Measurements from ENCODE around the gene CCSER1. TPM values are rescaled to one million over a fixed set of nuclear protein-coding genes. Genes with fewer than 3 reads are reported as not detected.

The CCSER1 gene
- total RNA-seq, 2 experiments from 2014 or later: not detected

- DNase-seq (no peak), ATAC-seq (no peak)
- ChIA-PET POLR2A (no interaction called here), CTCF (no interaction called here)
- Mint-ChIP-seq H3K4me3 (no peak overlapping the region), H3K36me3 (ENCODE audit: low read depth) (no peaks in the 10 kb centered on the region), H3K4me1 (ENCODE audit: low read depth) (no peaks in the 10 kb centered on the region), H3K27ac (no peak overlapping the region), H3K9me3 (ENCODE audit: insufficient read depth) (no peaks in the 10 kb centered on the region), H3K27me3 (ENCODE audit: low read depth) (no peaks in the 10 kb centered on the region)
These were observed 418.9 kb downstream of the CCSER1 start for GRCh38 chr4:90546114-90546513.

GRCh38 chr4:90570615-90571014, 443.4 kb downstream of the CCSER1 start:
- H3K27me3 Mint-ChIP-seq (ENCODE audit: low read depth): no peaks in the 10 kb centered on the region
- ChIA-PET CTCF (no interaction called here), POLR2A (no interaction called here)
- H3K27ac Mint-ChIP-seq: no peak overlapping the region
- DNase-seq: no peak
- H3K9me3 Mint-ChIP-seq (ENCODE audit: insufficient read depth): peaks cover 4% of the 10 kb centered on the region
- H3K36me3 Mint-ChIP-seq (ENCODE audit: low read depth): no peaks in the 10 kb centered on the region
- H3K4me1 Mint-ChIP-seq (ENCODE audit: low read depth): no peaks in the 10 kb centered on the region
- ATAC-seq: no peak
- H3K4me3 Mint-ChIP-seq: no peak overlapping the region

DNA sequence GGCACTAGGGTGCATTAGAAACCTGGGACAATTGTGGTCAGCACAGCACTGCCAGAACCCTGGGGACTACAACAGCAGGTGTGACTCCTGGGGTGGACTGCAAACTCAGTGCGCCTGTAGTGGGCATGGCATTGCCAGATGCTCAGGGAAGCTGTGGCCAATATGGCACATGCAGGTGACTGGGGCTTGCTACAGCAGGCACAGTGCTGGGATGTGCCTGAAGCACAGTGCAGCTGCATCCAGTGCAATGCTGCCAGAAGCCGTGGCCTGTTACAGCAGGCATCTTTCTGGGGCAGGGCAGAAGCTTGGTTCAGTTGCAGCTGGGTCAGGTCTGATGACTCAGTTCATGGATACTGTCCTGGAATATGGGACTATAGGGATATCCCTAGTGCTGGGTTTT, 445.8 kb downstream of the CCSER1 start:
- CTCF ChIA-PET: no interaction called here

DNA sequence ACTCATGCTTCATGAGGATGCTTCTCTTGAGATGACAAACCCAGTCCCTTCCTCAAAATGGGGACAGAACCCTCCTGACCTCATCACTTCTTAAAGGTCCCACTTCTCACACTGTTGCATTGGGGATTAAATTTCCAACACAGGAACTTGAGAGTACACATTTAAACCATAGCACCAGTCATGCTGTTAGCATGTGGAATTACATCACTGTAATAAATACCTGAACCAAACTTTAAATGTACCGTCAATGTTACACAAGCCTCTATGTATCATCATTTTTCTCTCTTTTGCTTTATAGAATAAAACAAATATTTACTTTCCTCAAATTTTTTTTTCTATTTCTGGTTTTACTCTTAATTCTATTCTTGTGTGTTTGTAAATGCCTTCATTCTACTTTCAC, 448.2 kb downstream of the CCSER1 start:
- CTCF ChIA-PET: no interaction called here
- no peak for ATAC-seq

More for the DNA sequence above, 445.8 kb downstream of the CCSER1 start:
- no peaks in the 10 kb centered on the region for H3K36me3 Mint-ChIP-seq (ENCODE audit: low read depth)
- ATAC-seq (no peak), DNase-seq (no peak)
- H3K9me3 Mint-ChIP-seq (ENCODE audit: insufficient read depth): no peaks in the 10 kb centered on the region
- POLR2A ChIA-PET: no interaction called here
- no peaks in the 10 kb centered on the region for H3K4me1 Mint-ChIP-seq (ENCODE audit: low read depth)
- H3K27me3 Mint-ChIP-seq (ENCODE audit: low read depth): no peaks in the 10 kb centered on the region
- no peak overlapping the region for H3K27ac Mint-ChIP-seq
- H3K4me3 Mint-ChIP-seq: no peak overlapping the region

DNA sequence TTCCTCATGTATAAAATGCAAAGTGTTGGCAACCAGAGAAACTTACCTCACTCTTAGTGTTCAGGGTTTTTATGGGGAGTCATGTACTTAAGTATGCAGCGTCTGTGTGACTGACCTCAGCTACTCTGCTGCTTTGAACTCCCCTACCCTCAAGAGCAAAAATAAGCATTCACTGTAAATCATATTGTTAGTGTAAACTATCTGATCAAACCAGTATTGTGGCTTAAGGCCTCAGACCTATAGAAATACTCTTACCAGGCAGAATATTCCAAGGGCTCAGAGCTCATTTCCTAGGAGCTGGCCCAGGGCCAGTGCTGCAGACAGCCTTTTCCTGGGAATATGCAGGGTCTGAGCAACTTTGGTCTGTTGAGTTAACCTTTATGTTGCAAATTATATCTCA, 453.1 kb downstream of the CCSER1 start:
- POLR2A ChIA-PET: no interaction called here

More for the DNA sequence above, 448.2 kb downstream of the CCSER1 start:
- POLR2A ChIA-PET: no interaction called here
- Mint-ChIP-seq H3K4me1 (ENCODE audit: low read depth) (no peaks in the 10 kb centered on the region), H3K36me3 (ENCODE audit: low read depth) (no peaks in the 10 kb centered on the region), H3K27ac (no peak overlapping the region), H3K27me3 (ENCODE audit: low read depth) (no peaks in the 10 kb centered on the region), H3K4me3 (no peak overlapping the region), H3K9me3 (ENCODE audit: insufficient read depth) (no peaks in the 10 kb centered on the region)
- DNase-seq: no peak

DNA sequence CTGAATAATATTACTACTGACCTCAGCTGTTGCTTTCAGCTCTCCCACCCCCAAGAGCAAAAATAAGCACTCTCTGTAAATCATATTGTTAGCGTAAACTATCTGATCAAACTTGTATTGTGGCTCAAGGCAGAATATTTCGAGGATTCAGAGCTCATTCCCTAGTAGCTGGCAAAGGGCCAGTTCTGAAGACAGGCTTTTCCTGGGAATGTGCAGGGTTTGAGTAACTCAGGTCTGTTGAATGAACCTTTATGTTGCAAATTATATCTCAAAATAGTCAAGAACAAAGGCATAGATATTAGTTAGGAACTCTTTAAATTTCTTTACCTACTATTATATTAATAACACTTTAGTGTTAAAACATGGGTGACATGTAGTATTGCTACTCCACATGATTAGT, 454.9 kb downstream of the CCSER1 start:
- DNase-seq (no peak), ATAC-seq (no peak)
- POLR2A ChIA-PET: no interaction called here
- Mint-ChIP-seq H3K27ac (no peak overlapping the region), H3K4me1 (ENCODE audit: low read depth) (no peaks in the 10 kb centered on the region), H3K4me3 (no peak overlapping the region), H3K9me3 (ENCODE audit: insufficient read depth) (no peaks in the 10 kb centered on the region), H3K27me3 (ENCODE audit: low read depth) (no peaks in the 10 kb centered on the region), H3K36me3 (ENCODE audit: low read depth) (no peaks in the 10 kb centered on the region)
- CTCF ChIA-PET: no interaction called here

More for the DNA sequence above, 453.1 kb downstream of the CCSER1 start:
- ATAC-seq (no peak), DNase-seq (no peak)
- Mint-ChIP-seq H3K27ac (no peak overlapping the region), H3K9me3 (ENCODE audit: insufficient read depth) (no peaks in the 10 kb centered on the region), H3K4me1 (ENCODE audit: low read depth) (no peaks in the 10 kb centered on the region), H3K27me3 (ENCODE audit: low read depth) (no peaks in the 10 kb centered on the region), H3K36me3 (ENCODE audit: low read depth) (no peaks in the 10 kb centered on the region), H3K4me3 (no peak overlapping the region)
- CTCF ChIA-PET: no interaction called here

DNA sequence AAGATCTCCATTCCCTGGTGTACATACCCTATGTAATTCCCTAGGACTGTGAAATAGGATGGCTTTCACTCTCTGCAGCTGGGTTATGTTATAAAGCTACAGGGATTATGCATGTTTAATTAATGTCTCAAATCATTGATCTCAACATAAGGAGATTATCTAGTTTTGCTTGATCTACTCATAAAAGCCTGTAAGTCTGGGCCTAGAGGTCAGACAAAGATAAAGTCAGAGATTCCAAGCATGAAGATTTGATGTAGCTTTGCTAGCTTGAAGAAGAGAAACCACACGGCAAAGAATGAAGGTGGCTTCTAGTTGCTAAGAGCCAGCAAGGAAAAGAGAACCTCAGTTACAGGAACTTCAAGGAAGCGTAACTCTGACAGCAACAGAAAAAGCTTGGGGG, 456.9 kb downstream of the CCSER1 start:
- DNase-seq (no peak), ATAC-seq (no peak)
- no peak overlapping the region for H3K4me3 Mint-ChIP-seq
- no peaks in the 10 kb centered on the region for H3K36me3 Mint-ChIP-seq (ENCODE audit: low read depth)
- ChIA-PET POLR2A (no interaction called here), CTCF (no interaction called here)
- no peaks in the 10 kb centered on the region for H3K27me3 Mint-ChIP-seq (ENCODE audit: low read depth)
- no peaks in the 10 kb centered on the region for H3K4me1 Mint-ChIP-seq (ENCODE audit: low read depth)
- H3K9me3 Mint-ChIP-seq (ENCODE audit: insufficient read depth): peaks cover 4% of the 10 kb centered on the region
- no peak overlapping the region for H3K27ac Mint-ChIP-seq

DNA sequence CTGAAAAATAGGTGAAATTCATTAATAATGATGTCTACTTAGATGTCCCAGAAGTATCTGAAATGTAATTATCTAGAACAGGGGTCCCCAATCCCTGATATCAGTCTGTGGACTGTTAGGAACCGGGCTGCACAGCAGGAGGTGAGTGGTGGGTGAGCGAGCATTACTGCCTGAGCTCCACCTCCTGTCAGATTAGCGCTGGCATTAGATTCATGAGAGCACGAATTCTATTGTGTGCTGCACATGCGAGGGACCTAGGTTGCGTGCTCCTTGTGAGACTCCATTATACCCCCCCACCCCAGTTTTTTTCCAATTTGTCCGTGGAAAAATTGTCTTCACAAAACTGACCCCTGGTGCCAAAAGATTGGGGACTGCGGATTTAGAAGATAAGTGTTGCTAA, 458.8 kb downstream of the CCSER1 start:
- no peak for ATAC-seq
- ChIA-PET POLR2A (no interaction called here), CTCF (no interaction called here)
- no peak for DNase-seq
- Mint-ChIP-seq H3K27ac (no peak overlapping the region), H3K36me3 (ENCODE audit: low read depth) (no peaks in the 10 kb centered on the region), H3K27me3 (ENCODE audit: low read depth) (no peaks in the 10 kb centered on the region), H3K9me3 (ENCODE audit: insufficient read depth) (peaks cover 4% of the 10 kb centered on the region), H3K4me3 (no peak overlapping the region), H3K4me1 (ENCODE audit: low read depth) (no peaks in the 10 kb centered on the region)

DNA sequence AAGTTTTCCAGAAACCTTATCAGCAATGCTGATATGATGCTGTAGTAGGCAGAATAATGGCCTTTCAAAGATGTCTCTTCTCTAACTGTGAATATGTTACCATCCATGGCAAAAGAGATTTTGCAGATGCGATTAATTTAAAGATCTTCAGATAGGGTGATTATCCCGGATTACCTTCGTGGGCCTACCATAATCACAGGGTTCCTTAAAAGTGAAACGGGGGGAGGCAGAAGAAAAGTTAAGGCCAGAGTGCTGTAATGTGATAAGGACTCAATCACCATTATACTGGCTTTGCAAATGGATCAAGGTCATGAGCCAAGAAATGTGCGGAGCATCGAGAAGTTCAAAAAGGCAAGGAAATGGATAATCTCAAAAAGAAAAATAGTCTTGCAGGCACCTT, 459.6 kb downstream of the CCSER1 start:
- Mint-ChIP-seq H3K4me1 (ENCODE audit: low read depth) (no peaks in the 10 kb centered on the region), H3K9me3 (ENCODE audit: insufficient read depth) (peaks cover 4% of the 10 kb centered on the region), H3K4me3 (no peak overlapping the region), H3K27ac (no peak overlapping the region), H3K27me3 (ENCODE audit: low read depth) (no peaks in the 10 kb centered on the region), H3K36me3 (ENCODE audit: low read depth) (no peaks in the 10 kb centered on the region)
- DNase-seq (no peak), ATAC-seq (no peak)
- ChIA-PET CTCF (no interaction called here), POLR2A (no interaction called here)

GRCh38 chr4:90597927-90598326, 470.7 kb downstream of the CCSER1 start:
- ChIA-PET CTCF (no interaction called here), POLR2A (no interaction called here)
- H3K27me3 Mint-ChIP-seq (ENCODE audit: low read depth): no peaks in the 10 kb centered on the region
- H3K27ac Mint-ChIP-seq: no peak overlapping the region
- H3K9me3 Mint-ChIP-seq (ENCODE audit: insufficient read depth): no peaks in the 10 kb centered on the region
- no peaks in the 10 kb centered on the region for H3K36me3 Mint-ChIP-seq (ENCODE audit: low read depth)
- ATAC-seq: no peak
- H3K4me3 Mint-ChIP-seq: no peak overlapping the region
- no peak for DNase-seq
- H3K4me1 Mint-ChIP-seq (ENCODE audit: low read depth): no peaks in the 10 kb centered on the region

- no peak for DNase-seq
- no peak overlapping the region for H3K4me3 Mint-ChIP-seq
- ChIA-PET CTCF (no interaction called here), POLR2A (no interaction called here)
- H3K27me3 Mint-ChIP-seq (ENCODE audit: low read depth): no peaks in the 10 kb centered on the region
- H3K4me1 Mint-ChIP-seq (ENCODE audit: low read depth): no peaks in the 10 kb centered on the region
- ATAC-seq: no peak
- no peaks in the 10 kb centered on the region for H3K36me3 Mint-ChIP-seq (ENCODE audit: low read depth)
- H3K9me3 Mint-ChIP-seq (ENCODE audit: insufficient read depth): no peaks in the 10 kb centered on the region
- no peak overlapping the region for H3K27ac Mint-ChIP-seq
These were observed 471.5 kb downstream of the CCSER1 start for GRCh38 chr4:90598741-90599140.

GRCh38 chr4:90602726-90603125, 475.5 kb downstream of the CCSER1 start:
- no peaks in the 10 kb centered on the region for H3K36me3 Mint-ChIP-seq (ENCODE audit: low read depth)
- DNase-seq (no peak), ATAC-seq (no peak)
- POLR2A ChIA-PET: no interaction called here
- H3K4me3 Mint-ChIP-seq: no peak overlapping the region
- H3K4me1 Mint-ChIP-seq (ENCODE audit: low read depth): no peaks in the 10 kb centered on the region
- CTCF ChIA-PET: no interaction called here
- no peaks in the 10 kb centered on the region for H3K27me3 Mint-ChIP-seq (ENCODE audit: low read depth)
- H3K9me3 Mint-ChIP-seq (ENCODE audit: insufficient read depth): no peaks in the 10 kb centered on the region
- H3K27ac Mint-ChIP-seq: no peak overlapping the region

DNA sequence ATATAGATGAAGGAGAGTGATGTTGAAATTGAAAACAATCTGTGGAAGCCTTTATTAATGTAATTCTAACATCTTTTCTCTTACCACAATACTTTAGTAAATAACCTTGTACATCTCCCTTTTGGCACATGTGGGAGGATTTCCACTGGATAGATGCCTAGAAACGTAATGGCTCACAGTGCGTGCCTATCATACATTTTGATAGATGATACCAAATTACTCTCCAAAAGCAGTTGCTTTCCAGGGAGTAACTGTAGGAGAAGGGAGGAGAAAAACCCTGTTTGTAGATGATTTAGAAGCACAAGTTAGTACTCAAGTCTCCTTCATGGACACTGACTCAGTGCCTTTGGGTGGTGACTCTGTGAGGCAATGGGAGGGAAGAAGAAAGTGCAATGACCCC, 476.3 kb downstream of the CCSER1 start:
- no peak overlapping the region for H3K27ac Mint-ChIP-seq
- no peaks in the 10 kb centered on the region for H3K27me3 Mint-ChIP-seq (ENCODE audit: low read depth)
- ChIA-PET CTCF (no interaction called here), POLR2A (no interaction called here)
- ATAC-seq (no peak), DNase-seq (no peak)
- no peaks in the 10 kb centered on the region for H3K4me1 Mint-ChIP-seq (ENCODE audit: low read depth)
- no peak overlapping the region for H3K4me3 Mint-ChIP-seq
- no peaks in the 10 kb centered on the region for H3K9me3 Mint-ChIP-seq (ENCODE audit: insufficient read depth)
- no peaks in the 10 kb centered on the region for H3K36me3 Mint-ChIP-seq (ENCODE audit: low read depth)

All from activated CD8-positive, alpha-beta T cell treated with anti-CD3 and anti-CD28 coated beads, Interleukin-2, amount 10 ng/mL, durations not matched to agents 7 days and 5 days (primary cell).